Hematopoietic multipotent progenitor cell treated with erythropoietin and hydrocortisone succinate and interleukin-3 and kit ligand, for 15 days (in vitro differentiated cells): ENCODE measurements around the gene TRIM46.
"Not testable (repeated sequence)": the region's sequence is repeated elsewhere in the genome, so short reads cannot be mapped to it uniquely, and the experiment has no call there.

ENCODE experiments used
- DNase-seq: peaks from one replicate; pipeline ENCODE4 v3.0.0-alpha.2; 2015; ENCODE audit warnings: low spot score

TRIM46 gene

DNA sequence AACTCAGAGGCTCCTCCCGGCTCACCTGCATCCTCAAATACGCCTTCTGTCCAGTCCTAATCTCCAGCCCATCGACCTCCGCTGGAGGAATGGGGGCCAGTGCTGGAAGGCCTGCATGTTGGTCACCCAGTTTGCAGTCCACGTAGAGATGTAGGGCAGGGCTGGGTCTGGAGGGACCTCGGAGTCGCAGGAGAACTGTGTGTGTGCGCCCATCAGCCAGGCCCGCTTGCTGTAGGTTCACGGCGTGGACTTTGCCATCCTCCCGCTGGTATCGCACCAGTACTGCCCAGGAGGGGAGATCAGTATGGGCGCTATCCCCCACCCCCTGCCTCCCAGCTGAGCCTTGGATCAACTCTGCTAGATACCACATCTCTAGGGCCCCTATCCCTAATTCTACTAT, 31.4 kb downstream of the TRIM46 start:
- DNase-seq, result no peak

DNA sequence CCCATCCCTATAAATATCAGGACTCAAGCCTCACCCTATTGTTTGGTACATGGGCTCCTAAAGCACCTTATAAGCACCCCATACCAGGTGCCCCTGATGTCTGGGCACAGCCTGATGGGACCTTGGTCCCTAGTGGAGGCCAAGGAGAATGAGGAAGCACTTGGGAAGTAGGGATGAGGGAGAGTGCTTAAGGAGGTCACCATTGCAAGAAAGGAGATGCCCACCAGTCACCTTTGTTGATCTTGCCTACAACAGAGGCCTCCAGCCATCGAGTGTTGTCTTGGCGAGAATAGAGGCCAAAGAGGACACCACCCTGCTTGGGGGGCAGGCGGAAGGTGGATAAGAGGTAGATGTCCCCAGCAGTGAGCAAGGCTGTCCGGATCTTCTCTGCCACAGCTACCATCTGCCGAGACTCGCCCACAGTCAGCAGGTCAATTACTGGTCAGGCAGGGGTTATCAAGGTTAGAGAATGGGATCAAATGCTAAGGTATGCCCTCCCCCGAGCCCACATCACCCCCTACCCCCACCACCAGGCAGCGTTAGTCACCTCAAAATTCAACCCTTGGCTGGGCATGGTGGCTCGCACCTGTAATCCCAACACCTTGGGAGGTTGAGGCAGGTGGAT, 32.4 kb downstream of the TRIM46 start:
- DNase-seq, result no peak

DNA sequence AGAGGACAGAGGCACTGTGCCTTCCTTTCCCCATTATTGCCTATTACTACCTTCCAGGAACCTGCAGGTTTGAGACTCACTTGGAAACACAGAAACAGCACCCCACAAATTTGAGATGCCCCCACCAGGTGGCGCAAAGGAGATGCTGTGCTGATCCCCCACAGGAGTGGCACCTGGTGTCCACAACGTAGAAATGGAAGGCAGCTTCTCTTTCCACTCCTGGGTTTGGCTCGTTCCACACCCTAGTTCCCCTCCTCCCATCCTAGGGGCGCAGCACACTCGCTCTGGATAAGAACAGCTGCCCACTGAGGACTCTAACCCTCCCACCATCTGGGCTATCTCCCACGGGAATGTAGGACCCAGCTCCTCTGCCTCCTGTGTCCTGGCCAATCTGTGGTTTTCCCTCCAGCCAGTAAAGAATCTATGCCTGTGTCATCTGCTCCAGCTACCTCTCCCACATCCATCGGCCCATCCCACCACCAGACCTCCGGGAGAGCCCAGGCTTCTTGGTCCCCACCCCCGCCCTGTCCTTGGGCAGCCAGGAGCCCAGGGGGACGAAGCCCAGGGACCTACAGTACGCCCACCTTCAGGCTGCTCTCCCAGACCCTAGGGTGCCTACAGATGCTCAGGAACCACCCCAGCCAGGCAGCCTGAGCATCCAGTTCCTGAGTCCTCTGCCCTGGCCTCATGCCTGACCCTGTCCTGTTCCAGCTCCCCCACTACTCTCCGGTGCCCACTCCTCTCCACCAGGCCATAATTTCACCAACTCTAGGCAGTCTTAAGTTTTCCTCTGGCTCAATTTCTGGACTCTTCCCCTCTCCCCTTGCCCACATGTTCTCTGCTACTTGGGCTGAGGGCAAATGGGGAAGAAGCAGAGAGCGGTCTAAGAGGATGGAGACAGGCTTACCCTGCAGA, 33.5 kb downstream of the TRIM46 start:
- DNase-seq, result peak; percentile 89

DNA sequence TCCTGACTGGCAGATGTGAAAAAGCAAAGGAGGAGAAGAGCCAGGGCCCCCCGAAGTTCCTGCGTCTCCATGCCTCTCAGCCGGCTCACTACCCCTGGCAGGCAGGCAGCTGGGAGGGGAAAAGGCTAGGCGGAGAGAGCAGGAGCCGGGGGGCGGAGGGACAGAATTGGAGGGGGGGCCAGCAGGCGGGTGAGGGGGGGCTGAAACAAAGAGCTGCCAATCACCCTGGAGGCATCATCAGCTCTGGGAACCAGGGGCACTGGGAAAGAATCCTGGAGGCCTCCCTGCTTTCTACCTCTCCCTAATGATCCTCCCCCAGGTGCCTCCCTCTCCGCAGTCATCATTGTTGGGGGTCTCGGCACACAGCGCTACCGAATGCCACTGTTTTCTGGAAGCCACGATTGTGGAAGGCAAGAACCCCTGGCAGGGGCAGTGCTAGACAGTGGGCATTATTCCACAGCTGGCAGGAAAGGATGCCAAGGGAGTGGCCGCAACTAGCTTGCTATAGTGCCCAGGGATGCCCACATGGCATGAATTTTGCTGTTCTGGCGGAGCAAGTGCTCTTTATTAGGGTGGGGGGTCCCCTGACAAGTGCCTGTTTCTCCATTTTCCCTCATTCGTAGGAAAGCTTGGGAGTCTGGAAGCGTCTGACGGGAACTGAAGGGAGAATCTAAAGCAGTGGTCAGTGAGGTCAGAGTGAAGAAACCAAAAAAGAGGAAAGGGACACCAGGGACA, 34.3 kb downstream of the TRIM46 start, which contains the start of gene THBS3:
THBS3 (minus strand) TSS at position 92 of the 735 bp plus-strand sequence; CDS start at position 71, 21 bp downstream.
- DNase-seq, result no peak

- DNase-seq, result peak; percentile 81
Observed at GRCh38 chr1:155208541-155209311, 35.1 kb downstream of the TRIM46 start, which contains the start of gene MTX1. Gene MTX1, plus strand, starts transcription at chr1:155208695. Its CDS starts 110 bp downstream, at chr1:155208805.

DNA sequence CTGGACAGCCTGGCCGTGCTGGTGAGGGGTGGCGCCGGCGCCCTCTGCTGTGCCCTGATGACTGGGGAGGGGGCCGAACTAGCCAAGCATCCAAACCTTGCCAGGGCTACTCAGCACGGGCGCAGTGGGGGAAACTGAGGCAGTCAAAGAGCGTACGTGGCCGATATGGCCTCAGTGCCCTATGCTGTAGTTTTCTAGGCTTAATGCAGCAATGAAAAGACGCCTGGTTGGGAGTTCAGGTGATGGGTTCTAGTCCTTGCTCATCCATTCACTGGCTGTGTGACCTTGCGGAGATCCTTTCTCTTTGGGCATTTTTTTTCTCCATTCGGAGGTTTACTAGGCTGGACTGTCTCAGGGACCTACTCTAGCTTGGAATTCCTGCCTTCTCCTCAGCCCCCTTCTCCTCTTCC, 35.7 kb downstream of the TRIM46 start:
- no peak for DNase-seq

DNA sequence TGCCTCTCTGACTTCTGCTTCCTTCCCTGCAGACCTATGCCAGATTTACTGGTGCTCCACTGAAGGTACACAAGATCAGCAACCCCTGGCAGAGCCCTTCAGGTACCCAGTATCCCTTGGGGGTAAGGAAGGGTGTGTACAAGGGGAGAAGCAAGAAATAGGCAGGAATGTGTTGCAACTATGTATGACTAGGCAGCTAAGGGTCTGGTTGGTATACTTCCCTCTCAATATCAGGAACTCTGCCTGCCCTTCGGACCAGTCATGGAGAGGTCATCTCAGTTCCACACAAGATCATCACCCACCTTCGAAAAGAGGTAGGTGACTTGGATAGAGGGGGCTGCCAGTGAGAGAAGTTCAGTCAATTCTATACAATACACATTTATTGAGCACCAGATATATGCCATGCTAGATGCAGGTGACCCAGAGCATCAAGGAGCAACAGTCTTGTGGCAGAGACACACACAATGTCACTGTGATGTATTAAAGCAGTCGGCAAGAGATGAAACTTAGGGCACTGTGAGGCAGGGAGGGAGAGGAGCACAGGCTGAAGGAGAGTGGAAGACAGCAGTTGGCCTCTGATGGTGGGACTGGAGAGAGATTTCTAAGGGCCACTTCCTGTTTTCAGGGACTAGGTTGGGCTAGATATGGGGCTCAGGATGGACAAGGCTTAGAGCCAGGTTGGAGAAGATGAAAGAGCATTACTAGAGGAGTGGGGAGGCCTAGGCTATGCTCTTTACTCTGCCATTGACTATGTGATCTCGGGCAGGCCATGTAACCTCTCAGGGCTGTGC, 36.9 kb downstream of the TRIM46 start:
- no peak for DNase-seq

DNA sequence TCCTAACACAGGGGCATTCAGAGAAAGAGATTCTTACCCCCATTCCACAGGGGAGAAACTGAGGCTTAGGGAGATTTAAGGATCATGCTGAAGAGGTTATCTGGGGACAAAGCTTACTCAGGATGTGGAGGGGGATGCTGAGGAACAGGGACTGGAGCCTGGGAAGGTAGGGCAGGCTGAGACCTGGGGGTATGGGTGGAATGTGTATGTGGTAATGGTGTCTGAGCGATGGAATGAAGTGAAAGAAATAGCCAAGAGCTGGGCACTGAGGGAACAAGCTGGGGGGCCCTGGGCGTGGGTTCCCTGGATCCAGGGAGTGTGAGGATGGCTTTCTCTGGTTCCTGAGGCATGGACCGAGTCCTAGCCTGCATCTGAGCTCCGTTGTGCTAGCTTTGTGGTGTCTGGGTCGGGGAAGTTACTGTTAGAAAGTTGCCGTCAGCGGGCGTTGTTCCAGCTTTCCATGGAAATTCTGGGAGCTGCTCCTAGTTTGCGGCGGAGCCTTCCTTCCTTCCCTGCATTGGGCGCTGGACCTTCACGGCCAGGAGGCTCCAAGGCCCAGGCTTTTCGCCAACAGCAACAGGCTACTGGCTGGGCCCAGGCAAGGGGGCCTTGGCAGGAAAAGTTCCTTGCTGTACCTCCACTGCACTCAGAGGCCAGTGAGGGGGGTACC, 37.9 kb downstream of the TRIM46 start:
- not testable (repeated sequence) for DNase-seq

- DNase-seq, result not testable (repeated sequence)
Observed at GRCh38 chr1:155212051-155212440, 38.4 kb downstream of the TRIM46 start.

GRCh38 chr1:155214702-155215101, 41.1 kb downstream of the TRIM46 start:
- not testable (repeated sequence) for DNase-seq

- DNase-seq, result peak; percentile 39
Observed at GRCh38 chr1:155218854-155219591, 45.4 kb downstream of the TRIM46 start.

DNA sequence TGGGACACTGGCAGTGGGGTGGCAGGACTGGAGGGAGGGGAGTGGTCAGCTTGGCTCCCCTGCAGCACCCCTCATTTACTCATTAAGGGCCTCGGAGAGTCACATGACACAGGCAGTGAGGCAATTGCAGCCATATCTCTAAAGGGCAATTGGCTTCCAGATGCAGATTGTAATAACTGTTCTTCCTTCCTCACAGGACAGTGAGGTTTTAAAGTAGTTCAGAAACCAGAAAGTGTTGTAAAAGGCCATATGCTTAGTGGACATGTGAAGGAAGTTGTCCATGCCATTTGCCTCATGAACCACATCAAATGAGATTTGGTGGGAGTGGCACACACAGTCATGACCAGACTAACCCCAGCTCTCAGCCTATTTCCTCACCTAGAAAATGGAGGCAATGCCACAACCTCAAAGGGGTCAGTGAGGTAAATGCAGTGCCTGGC, 46.0 kb downstream of the TRIM46 start:
- DNase-seq, result no peak

DNA sequence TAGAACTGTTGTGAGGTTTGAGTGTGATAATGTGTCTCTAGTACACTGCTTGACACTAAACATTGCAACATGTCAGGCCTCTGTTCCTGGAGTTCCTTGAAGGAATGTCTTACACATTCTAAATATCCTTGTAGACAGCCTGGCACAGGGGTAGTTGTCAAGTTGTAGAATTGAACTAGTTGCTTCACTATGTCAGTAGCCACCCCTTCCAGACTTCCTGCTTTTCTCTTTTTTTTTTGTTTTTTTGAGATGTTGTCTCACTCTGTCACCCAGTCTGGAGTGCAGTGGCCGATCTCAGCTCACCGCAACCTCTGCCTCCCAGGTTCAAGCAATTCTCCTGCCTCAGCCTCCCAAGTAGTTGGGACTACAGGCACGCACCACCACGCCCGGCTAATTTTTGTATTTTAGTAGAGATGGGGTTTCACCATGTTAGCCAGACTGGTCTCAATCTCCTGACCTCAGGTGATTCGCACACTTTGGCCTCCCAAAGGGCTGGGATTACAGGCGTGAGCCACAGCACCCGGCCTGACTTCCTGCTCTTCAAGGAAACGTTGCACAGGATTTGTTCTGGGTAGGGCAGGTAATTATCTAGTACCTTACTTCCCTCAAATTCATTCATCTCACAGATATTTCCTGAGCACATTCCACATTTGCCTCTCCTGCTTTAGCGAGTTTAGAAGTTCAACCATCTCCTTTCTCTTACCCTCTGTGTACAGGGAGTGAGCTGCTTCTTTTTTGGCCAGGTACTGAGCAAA, 46.7 kb downstream of the TRIM46 start:
- not testable (repeated sequence) for DNase-seq

DNA sequence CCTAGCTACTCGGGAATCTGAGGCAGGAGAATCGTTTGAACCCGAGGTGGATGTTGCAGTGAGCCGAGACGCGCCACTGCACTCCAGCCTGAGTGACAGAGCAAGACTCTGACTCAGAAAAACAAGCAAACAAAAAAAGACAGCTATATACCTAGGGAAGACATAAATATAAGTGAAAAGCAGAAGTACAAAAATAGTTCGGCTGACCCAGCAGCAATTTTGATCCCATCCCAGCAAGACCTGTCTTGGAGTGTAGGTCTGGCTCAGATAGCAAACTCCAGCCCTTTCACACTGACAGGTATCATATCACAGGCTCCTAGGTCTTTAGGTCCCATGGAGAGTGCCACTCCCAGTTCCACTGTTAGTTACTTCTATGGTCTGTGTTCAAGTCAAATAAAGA, 49.4 kb downstream of the TRIM46 start:
- DNase-seq, result no peak

DNA sequence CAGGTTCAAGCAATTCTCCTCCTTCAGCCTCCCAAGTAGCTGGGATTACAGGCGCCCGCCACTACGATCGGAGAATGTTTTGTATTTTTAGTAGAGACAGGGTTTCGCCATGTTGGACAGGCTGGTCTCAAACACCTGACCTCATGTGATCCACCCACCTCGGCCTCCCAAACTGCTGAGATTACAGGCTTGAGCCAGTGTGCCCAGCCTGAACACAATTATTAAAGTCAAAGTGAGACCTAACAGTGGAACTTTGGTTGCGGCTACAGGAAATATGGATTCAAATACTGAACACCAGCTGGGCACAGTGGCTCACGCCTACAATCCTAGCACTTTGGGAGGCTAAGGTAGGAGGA, 51.7 kb downstream of the TRIM46 start:
- not testable (repeated sequence) for DNase-seq

- DNase-seq, result peak; percentile 79
Observed at GRCh38 chr1:155226188-155226909, 52.7 kb downstream of the TRIM46 start.

- DNase-seq, result no peak
Observed at GRCh38 chr1:155226910-155227260, 53.2 kb downstream of the TRIM46 start.
